C4-2B (cell line): Measurements from ENCODE around the gene SLC8A3.

ENCODE experiments used
- ZFX ChIP-seq: fragments of 450-650 bp; IDR thresholded peaks from 2 replicates; pipeline ENCODE4 v1.6.1; 2017
- TF ChIP-seq, protein P1 (sequence below): fragments of 450-650 bp; conservative IDR thresholded peaks from 2 replicates; pipeline ENCODE4 v1.5.1; 2017; ENCODE audit warnings: mild to moderate bottlenecking

DNA sequence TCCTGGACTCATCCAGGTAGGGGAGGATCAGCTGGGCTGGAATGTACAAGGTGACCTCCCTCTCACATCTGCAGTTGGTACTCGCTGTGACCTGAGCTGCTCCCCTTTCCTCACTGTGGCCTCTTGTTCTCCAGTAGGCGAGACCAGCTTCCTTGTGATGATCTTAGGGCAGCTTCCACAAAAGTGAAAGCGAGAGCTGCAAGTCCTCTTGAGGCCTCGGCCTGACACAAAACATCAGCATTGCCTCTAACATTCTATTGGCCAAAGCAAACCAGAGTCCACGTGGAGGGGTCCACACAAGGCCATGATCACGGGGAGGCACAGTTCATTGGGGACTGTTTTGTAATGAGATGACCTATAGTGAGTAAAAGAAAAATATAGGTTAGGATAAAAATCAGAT lies 182.1 kb downstream of the SLC8A3 start:
- no peak for TF ChIP-seq ZFX
- TF ChIP-seq, protein P1, sequence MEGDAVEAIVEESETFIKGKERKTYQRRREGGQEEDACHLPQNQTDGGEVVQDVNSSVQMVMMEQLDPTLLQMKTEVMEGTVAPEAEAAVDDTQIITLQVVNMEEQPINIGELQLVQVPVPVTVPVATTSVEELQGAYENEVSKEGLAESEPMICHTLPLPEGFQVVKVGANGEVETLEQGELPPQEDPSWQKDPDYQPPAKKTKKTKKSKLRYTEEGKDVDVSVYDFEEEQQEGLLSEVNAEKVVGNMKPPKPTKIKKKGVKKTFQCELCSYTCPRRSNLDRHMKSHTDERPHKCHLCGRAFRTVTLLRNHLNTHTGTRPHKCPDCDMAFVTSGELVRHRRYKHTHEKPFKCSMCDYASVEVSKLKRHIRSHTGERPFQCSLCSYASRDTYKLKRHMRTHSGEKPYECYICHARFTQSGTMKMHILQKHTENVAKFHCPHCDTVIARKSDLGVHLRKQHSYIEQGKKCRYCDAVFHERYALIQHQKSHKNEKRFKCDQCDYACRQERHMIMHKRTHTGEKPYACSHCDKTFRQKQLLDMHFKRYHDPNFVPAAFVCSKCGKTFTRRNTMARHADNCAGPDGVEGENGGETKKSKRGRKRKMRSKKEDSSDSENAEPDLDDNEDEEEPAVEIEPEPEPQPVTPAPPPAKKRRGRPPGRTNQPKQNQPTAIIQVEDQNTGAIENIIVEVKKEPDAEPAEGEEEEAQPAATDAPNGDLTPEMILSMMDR, result no peak
